HEK293 (cell line): ENCODE results near the gene SLC46A1.
A peak's percentile ranks its signal among the peaks of the same experiment; 100 is the strongest.

Source experiments
- AEBP2 ChIP-seq: fragments of 450-650 bp; formaldehyde crosslinking; IDR thresholded peaks from 2 replicates; pipeline ENCODE4 v1.5.1; 2016; ENCODE audit warnings: missing biosample characterization, missing genetic modification characterization, borderline replicate concordance
- BCL11A ChIP-seq: fragments of 450-650 bp; formaldehyde crosslinking; IDR thresholded peaks from 2 replicates; pipeline ENCODE4 v1.5.1; 2016; ENCODE audit warnings: low read depth, missing biosample characterization, missing genetic modification characterization
- GLI2 ChIP-seq: fragments of 450-650 bp; formaldehyde crosslinking; IDR thresholded peaks from 2 replicates; pipeline ENCODE4; 2017; ENCODE audit warnings: missing biosample characterization, missing genetic modification characterization, low read depth, borderline replicate concordance
- GLI4 ChIP-seq: fragments of 450-650 bp; formaldehyde crosslinking; IDR thresholded peaks from 2 replicates; pipeline ENCODE4 v1.5.1; 2016; ENCODE audit warnings: missing biosample characterization, missing genetic modification characterization
- KLF16 ChIP-seq: fragments of 450-650 bp; formaldehyde crosslinking; IDR thresholded peaks from 2 replicates; pipeline ENCODE4 v1.5.1; 2017; ENCODE audit warnings: missing biosample characterization, missing genetic modification characterization
- MEIS1 ChIP-seq: sonication (generic); formaldehyde crosslinking; IDR thresholded peaks from 2 replicates; pipeline ENCODE4 v1.8.1; 2022; ENCODE audit warnings: missing genetic modification reagents, mild to moderate bottlenecking, borderline replicate concordance
- OSR2 ChIP-seq: fragments of 450-650 bp; formaldehyde crosslinking; IDR thresholded peaks from 2 replicates; pipeline ENCODE4 v1.5.1; 2016; ENCODE audit warnings: missing biosample characterization, missing genetic modification characterization
- SCRT1 ChIP-seq: fragments of 450-650 bp; formaldehyde crosslinking; IDR thresholded peaks from 2 replicates; pipeline ENCODE4 v1.5.1; 2016; ENCODE audit warnings: missing biosample characterization, missing genetic modification characterization, borderline replicate concordance
- SP3 ChIP-seq: fragments of 450-650 bp; formaldehyde crosslinking; IDR thresholded peaks from 2 replicates; pipeline ENCODE4 v1.5.1; 2016; ENCODE audit warnings: missing biosample characterization, missing genetic modification characterization
- SP7 ChIP-seq: fragments of 450-650 bp; formaldehyde crosslinking; IDR thresholded peaks from 2 replicates; pipeline ENCODE4 v1.5.1; 2016; ENCODE audit warnings: missing biosample characterization, missing genetic modification characterization
- YY2 ChIP-seq: fragments of 450-650 bp; formaldehyde crosslinking; IDR thresholded peaks from 2 replicates; pipeline ENCODE4 v1.5.1; 2016; ENCODE audit warnings: missing biosample characterization, missing genetic modification characterization
- ZBTB20 ChIP-seq: fragments of 450-650 bp; formaldehyde crosslinking; IDR thresholded peaks from 2 replicates; pipeline ENCODE4 v1.5.1; 2016; ENCODE audit warnings: missing biosample characterization, missing genetic modification characterization
- ZBTB21 ChIP-seq: fragments of 450-650 bp; formaldehyde crosslinking; IDR thresholded peaks from 2 replicates; pipeline ENCODE4 v1.5.1; 2017; ENCODE audit warnings: missing biosample characterization, missing genetic modification characterization
- ZFP41 ChIP-seq: fragments of 450-650 bp; formaldehyde crosslinking; IDR thresholded peaks from 2 replicates; pipeline ENCODE4 v1.5.1; 2016; ENCODE audit warnings: missing biosample characterization, missing genetic modification characterization, borderline replicate concordance
- ZNF148 ChIP-seq: fragments of 450-650 bp; formaldehyde crosslinking; IDR thresholded peaks from 2 replicates; pipeline ENCODE4 v1.5.0; 2017; ENCODE audit warnings: missing biosample characterization, missing genetic modification characterization, borderline replicate concordance
- ZNF174 ChIP-seq: fragments of 450-650 bp; formaldehyde crosslinking; IDR thresholded peaks from 2 replicates; pipeline ENCODE4 v1.5.0; 2017; ENCODE audit warnings: missing biosample characterization, mild to moderate bottlenecking, missing genetic modification characterization
- ZNF184 ChIP-seq: fragments of 450-650 bp; IDR thresholded peaks from 2 replicates; pipeline ENCODE4 v1.5.1; 2018; ENCODE audit warnings: missing biosample characterization, mild to moderate bottlenecking, missing genetic modification characterization
- ZNF19 ChIP-seq: fragments of 450-650 bp; formaldehyde crosslinking; IDR thresholded peaks from 2 replicates; pipeline ENCODE4; 2016; ENCODE audit warnings: missing biosample characterization, missing genetic modification characterization, low read depth
- ZNF223 ChIP-seq: fragments of 450-650 bp; formaldehyde crosslinking; IDR thresholded peaks from 2 replicates; pipeline ENCODE4 v1.5.1; 2016; ENCODE audit warnings: missing biosample characterization, missing genetic modification characterization
- ZNF24 ChIP-seq: fragments of 450-650 bp; formaldehyde crosslinking; IDR thresholded peaks from 2 replicates; pipeline ENCODE4 v1.5.1; 2016; ENCODE audit warnings: missing biosample characterization, missing genetic modification characterization
- ZNF280D ChIP-seq: fragments of 450-650 bp; formaldehyde crosslinking; IDR thresholded peaks from 2 replicates; pipeline ENCODE4 v1.5.1; 2016; ENCODE audit warnings: missing biosample characterization, missing genetic modification characterization
- ZNF311 ChIP-seq: fragments of 450-650 bp; formaldehyde crosslinking; IDR thresholded peaks from 2 replicates; pipeline ENCODE4 v1.5.1; 2017; ENCODE audit warnings: missing biosample characterization, missing genetic modification characterization, borderline replicate concordance
- ZNF324 ChIP-seq: fragments of 450-650 bp; formaldehyde crosslinking; IDR thresholded peaks from 2 replicates; pipeline ENCODE4 v1.5.1; 2016; ENCODE audit warnings: missing biosample characterization, missing genetic modification characterization
- ZNF341 ChIP-seq: fragments of 450-650 bp; formaldehyde crosslinking; IDR thresholded peaks from 2 replicates; pipeline ENCODE4; 2016; ENCODE audit warnings: low read depth, missing biosample characterization, missing genetic modification characterization
- ZNF391 ChIP-seq: fragments of 450-650 bp; formaldehyde crosslinking; IDR thresholded peaks from 2 replicates; pipeline ENCODE4 v1.5.1; 2016; ENCODE audit warnings: low read depth, missing biosample characterization, missing genetic modification characterization, borderline replicate concordance
- ZNF529 ChIP-seq: fragments of 450-650 bp; formaldehyde crosslinking; IDR thresholded peaks from 2 replicates; pipeline ENCODE4 v1.5.1; 2017; ENCODE audit warnings: missing genetic modification characterization, missing biosample characterization; ENCODE audit not compliant: insufficient replicate concordance
- ZNF530 ChIP-seq: fragments of 450-650 bp; formaldehyde crosslinking; IDR thresholded peaks from 2 replicates; pipeline ENCODE4 v1.5.1; 2016; ENCODE audit warnings: low read depth, missing biosample characterization, missing genetic modification characterization
- ZNF571 ChIP-seq: fragments of 450-650 bp; formaldehyde crosslinking; IDR thresholded peaks from 2 replicates; pipeline ENCODE4 v1.5.0; 2017; ENCODE audit warnings: missing biosample characterization, missing genetic modification characterization
- ZNF596 ChIP-seq: fragments of 450-650 bp; IDR thresholded peaks from 2 replicates; pipeline ENCODE4 v1.5.0; 2018; ENCODE audit warnings: missing biosample characterization, mild to moderate bottlenecking, missing genetic modification characterization, moderate library complexity
- ZNF664 ChIP-seq: fragments of 450-650 bp; formaldehyde crosslinking; IDR thresholded peaks from 2 replicates; pipeline ENCODE4 v1.5.1; 2016; ENCODE audit warnings: missing biosample characterization, missing genetic modification characterization
- ZNF837 ChIP-seq: fragments of 450-650 bp; formaldehyde crosslinking; IDR thresholded peaks from 2 replicates; pipeline ENCODE4 v1.5.1; 2016; ENCODE audit warnings: missing biosample characterization, missing genetic modification characterization
- ZNF843 ChIP-seq: fragments of 450-650 bp; formaldehyde crosslinking; IDR thresholded peaks from 2 replicates; pipeline ENCODE4 v1.5.1; 2016; ENCODE audit warnings: missing biosample characterization, missing genetic modification characterization
- ZSCAN5A ChIP-seq: fragments of 450-650 bp; formaldehyde crosslinking; IDR thresholded peaks from 2 replicates; pipeline ENCODE4 v1.5.1; 2016; ENCODE audit warnings: missing biosample characterization, missing genetic modification characterization

The SLC46A1 gene

GRCh38 chr17:28405632-28406472 lies at the start of gene SLC46A1 (continued):
- TF ChIP-seq ZBTB21 (tag by site-specific recombination) (no peak), ZNF324 (no peak), GLI2 (tag by site-specific recombination) (no peak), ZNF311 (no peak), SP7 (peak; percentile 64), SCRT1 (tag by site-specific recombination) (no peak), ZNF174 (tag by site-specific recombination) (no peak), MEIS1 (CRISPR knock-in tag) (no peak), GLI4 (tag by site-specific recombination) (no peak), ZNF24 (0 out of 2 replicates have a peak, but pooled peaks have one; percentile 22), ZNF529 (tag by site-specific recombination) (no peak), ZNF843 (tag by site-specific recombination) (peak; percentile 45; the same call in 1 of the 2 replicates), ZNF19 (tag by site-specific recombination) (no peak), YY2 (tag by site-specific recombination) (no peak), ZNF596 (tag by site-specific recombination) (peak; percentile 51; the same call in 1 of the 2 replicates), ZNF341 (tag by site-specific recombination) (peak; percentile 85), ZFP41 (tag by site-specific recombination) (no peak), ZNF184 (tag by site-specific recombination) (no peak), ZNF280D (tag by site-specific recombination) (no peak), ZNF837 (tag by site-specific recombination) (no peak), ZBTB20 (tag by site-specific recombination) (peak; percentile 91), AEBP2 (tag by site-specific recombination) (no peak), ZSCAN5A (0 out of 2 replicates have a peak, but pooled peaks have one; percentile 43), ZNF391 (tag by site-specific recombination) (no peak; the same call in 1 of the 2 replicates), BCL11A (0 out of 2 replicates have a peak, but pooled peaks have one; percentile 26), ZNF223 (no peak), ZNF664 (tag by site-specific recombination) (peak; percentile 77; the same call in 1 of the 2 replicates), ZNF571 (tag by site-specific recombination) (no peak), OSR2 (no peak), ZNF148 (tag by site-specific recombination) (no peak), KLF16 (tag by site-specific recombination) (peak; percentile 82), SP3 (tag by site-specific recombination) (peak; percentile 75), ZNF530 (tag by site-specific recombination) (no peak)
